Esophagus muscularis mucosa (tissue), 4 donors: ENCODE results near the gene XAB2. TPM values are rescaled to one million over a fixed set of nuclear protein-coding genes. Genes with fewer than 3 reads are reported as not detected.
A peak's percentile ranks its signal among the peaks of the same experiment; 100 is the strongest.

Source experiments
- DNase-seq: peaks from one replicate; pipeline ENCODE4 v3.0.0-alpha.2; 2017; ENCODE audit errors: extremely low spot score
- H3K27ac ChIP-seq, 4 donors: fragments of 200-600 bp; sonication (generic); replicated peaks in 1 of 4; 1 replicate in 3 of 4; 2 replicates in 1 of 4; pipeline ENCODE4 v1.5.1; 2016 to 2019; ENCODE audit warnings: mild to moderate bottlenecking in 1 of 4
- H3K27me3 ChIP-seq, 4 donors: fragments of 200-600 bp; sonication (generic); one replicate each; pipeline versions ENCODE4 v1.5.1 to v1.6.0; 2016 to 2019
- H3K36me3 ChIP-seq, 4 donors: fragments of 200-600 bp; sonication (generic); one replicate each; pipeline ENCODE4 v1.5.1; 2016 to 2019
- H3K4me1 ChIP-seq, 4 donors: fragments of 200-600 bp; sonication (generic); one replicate each; pipeline ENCODE4 v1.5.1; 2016 to 2019
- H3K4me3 ChIP-seq, 4 donors: fragments of 200-600 bp; sonication (generic); 1 replicate in 2 of 4; 2 replicates in 2 of 4; pipeline ENCODE4 v1.5.1; 2016 to 2019; ENCODE audit warnings: mild to moderate bottlenecking in 4 of 4, moderate library complexity in 1 of 4
- H3K9me3 ChIP-seq, 4 donors: fragments of 200-600 bp; sonication (generic); 1 replicate in 3 of 4; 2 replicates in 1 of 4; pipeline ENCODE4 v1.5.1; 2016 to 2019
- EP300 ChIP-seq: sonication (generic); formaldehyde crosslinking; IDR thresholded peaks from one replicate; pipeline ENCODE4 v1.6.1; 2017; ENCODE audit warnings: antibody characterized with exemption
- POLR2A ChIP-seq: fragments of 450-650 bp; IDR thresholded peaks from one replicate; pipeline ENCODE4 v1.6.1; 2017; ENCODE audit warnings: antibody characterized with exemption, moderate library complexity, mild to moderate bottlenecking, low read depth
- POLR2AphosphoS5 ChIP-seq, 2 donors: sonication (generic); formaldehyde crosslinking; IDR thresholded peaks; one replicate each; pipeline ENCODE4 v1.6.1; 2017; ENCODE audit warnings: antibody characterized with exemption in 2 of 2
- WGBS: methylation state at CpG from one replicate; pipeline ENCODE4 v1.1.5; 2018; 5-methylcytosine and 5-hydroxymethylcytosine counted together
- intact Hi-C: fragments of 100-400 bp; cut with DNase I; formaldehyde crosslinking; loops from one replicate; pipeline ENCODE4 v1.15.1; 2023
- total RNA-seq, 4 donors: library from RNA; depleted of rRNA; stranded (reverse); fragments of >200 nt; gene quantifications; one replicate each; pipeline versions ENCODE4 v1.1.0 to v1.2.1, GENCODE V29; 2016
- TF ChIP-seq, protein P1 (sequence below), 3 experiments: fragments of 200-600 bp in 2 of 3; fragments of 450-650 bp in 1 of 3; sonication (generic) in 2 of 3; IDR thresholded peaks; one replicate each; pipeline ENCODE4 v1.5.1; 2017 to 2019; ENCODE audit warnings: antibody characterized with exemption in 3 of 3, mild to moderate bottlenecking in 2 of 3, moderate library complexity in 1 of 3

Gene XAB2
- total RNA-seq, 4 donors from 2014 or later = 32.0 to 56.2 (median 44.5) TPM

DNA sequence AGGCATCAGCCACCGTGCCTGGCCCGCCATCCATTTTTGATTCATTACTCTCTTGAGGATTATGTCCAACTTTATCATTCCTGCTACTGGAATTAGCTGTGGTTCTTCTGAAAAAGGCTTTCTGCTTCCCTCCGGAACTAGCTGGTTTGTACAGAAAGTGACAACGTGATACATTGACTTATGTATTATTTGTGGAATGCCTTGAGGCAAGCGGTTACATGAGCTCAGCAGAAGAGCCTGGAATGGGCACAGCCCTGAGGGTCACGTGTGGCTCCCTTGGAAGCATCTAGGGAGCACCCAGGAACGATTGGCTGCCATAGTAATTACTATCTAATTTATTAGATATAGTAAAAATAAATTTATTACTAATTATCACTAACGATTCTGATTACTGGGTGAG lies 25.1 kb upstream of the XAB2 start:
- Histone ChIP-seq H3K27ac (no peak overlapping the region), H3K9me3 (no peaks in the 10 kb centered on the region), H3K27me3 (peaks cover 0 to 31% (median 0%) of the 10 kb centered on the region in 4 donors), H3K4me1 (peaks cover 0 to 8% (median 6%) of the 10 kb centered on the region in 4 donors), H3K4me3 (no peak overlapping the region), H3K36me3 (no peaks in the 10 kb centered on the region)
- TF ChIP-seq EP300 (no peak), POLR2AphosphoS5 (IDR thresholded peaks at IDR 0.05) (no peak), POLR2A (no peak)
- TF ChIP-seq, protein P1, sequence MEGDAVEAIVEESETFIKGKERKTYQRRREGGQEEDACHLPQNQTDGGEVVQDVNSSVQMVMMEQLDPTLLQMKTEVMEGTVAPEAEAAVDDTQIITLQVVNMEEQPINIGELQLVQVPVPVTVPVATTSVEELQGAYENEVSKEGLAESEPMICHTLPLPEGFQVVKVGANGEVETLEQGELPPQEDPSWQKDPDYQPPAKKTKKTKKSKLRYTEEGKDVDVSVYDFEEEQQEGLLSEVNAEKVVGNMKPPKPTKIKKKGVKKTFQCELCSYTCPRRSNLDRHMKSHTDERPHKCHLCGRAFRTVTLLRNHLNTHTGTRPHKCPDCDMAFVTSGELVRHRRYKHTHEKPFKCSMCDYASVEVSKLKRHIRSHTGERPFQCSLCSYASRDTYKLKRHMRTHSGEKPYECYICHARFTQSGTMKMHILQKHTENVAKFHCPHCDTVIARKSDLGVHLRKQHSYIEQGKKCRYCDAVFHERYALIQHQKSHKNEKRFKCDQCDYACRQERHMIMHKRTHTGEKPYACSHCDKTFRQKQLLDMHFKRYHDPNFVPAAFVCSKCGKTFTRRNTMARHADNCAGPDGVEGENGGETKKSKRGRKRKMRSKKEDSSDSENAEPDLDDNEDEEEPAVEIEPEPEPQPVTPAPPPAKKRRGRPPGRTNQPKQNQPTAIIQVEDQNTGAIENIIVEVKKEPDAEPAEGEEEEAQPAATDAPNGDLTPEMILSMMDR (IDR thresholded peaks at IDR 0.05) = no peak
- 54% methylated on average over 7 of the region's 8 CpGs for WGBS
- DNase-seq = no peak
- intact Hi-C loops = no loop called here

DNA sequence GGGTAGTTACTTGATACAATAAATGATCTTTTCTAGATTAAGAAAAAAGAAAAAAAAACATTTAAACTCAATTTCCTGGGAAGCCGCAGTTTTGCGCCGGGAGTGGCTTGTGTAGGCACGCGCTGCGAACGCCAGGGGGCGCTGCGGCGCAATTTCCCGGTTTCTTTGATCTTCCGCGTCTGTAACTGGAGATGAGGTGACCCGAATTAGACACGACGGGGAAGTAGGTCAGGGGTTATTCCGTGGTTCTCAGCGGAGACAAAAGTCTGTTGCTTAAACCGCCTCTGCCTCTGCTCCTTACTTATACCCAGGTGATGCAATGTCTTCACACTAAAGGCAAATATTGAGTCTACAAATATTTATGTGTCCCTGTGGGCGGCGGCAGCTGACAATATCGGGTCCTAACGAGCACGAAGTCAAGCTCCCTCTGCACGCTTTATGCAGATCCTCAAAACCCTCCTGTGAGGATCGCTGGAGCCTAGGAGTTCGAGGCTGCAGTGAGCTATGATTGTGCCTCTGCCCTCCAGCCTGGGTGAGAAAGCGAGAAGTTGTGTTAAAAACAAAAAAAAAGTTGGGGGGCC lies 22.8 kb upstream of the XAB2 start:
- peaks cover 0 to 44% (median 0%) of the 10 kb centered on the region in 4 donors for H3K27me3 ChIP-seq
- peaks cover 0 to 8% (median 6%) of the 10 kb centered on the region in 4 donors for H3K4me1 ChIP-seq
- intact Hi-C loops = loop anchor here (1.0 to 2.0 kb wide), 2 partner anchors 29 to 145 kb away; no protein-coding TSS in a partner anchor
- peak; percentile 97 for DNase-seq
- no peak for TF ChIP-seq EP300
- TF ChIP-seq, protein P1 (IDR thresholded peaks at IDR 0.05) = peak in 2 of 3 experiments; percentile 95 to 98
- peak in 1 of 2 donors; percentile 56 for TF ChIP-seq POLR2AphosphoS5 (IDR thresholded peaks at IDR 0.05)
- WGBS = 6% methylated on average over 28 of the region's 28 CpGs
- no peaks in the 10 kb centered on the region for H3K36me3 ChIP-seq
- peak overlapping the region; percentile 25 to 39 (median 28) for H3K4me3 ChIP-seq
- no peaks in the 10 kb centered on the region for H3K9me3 ChIP-seq
- no peak overlapping the region for H3K27ac ChIP-seq

DNA sequence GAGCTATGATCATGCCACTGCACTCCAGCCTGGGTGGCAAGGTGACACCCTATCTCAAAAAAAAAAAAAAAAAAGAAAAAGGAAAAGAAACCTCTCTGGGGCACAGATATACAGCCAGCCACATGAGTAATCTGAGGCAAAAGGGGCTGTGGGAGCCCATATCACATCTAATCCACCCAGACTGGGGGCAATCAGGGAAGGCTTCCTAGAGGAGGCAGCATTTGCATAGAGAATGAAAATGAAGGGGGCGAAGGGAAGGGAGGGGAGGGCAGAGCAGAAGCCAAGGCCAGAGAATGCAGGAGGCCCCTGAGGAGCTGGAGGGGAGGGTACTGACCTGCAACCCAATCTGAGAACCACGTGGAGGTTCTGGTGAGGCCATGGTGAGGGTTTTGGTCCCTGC lies 20.8 kb upstream of the XAB2 start:
- Histone ChIP-seq H3K36me3 (no peaks in the 10 kb centered on the region), H3K9me3 (no peaks in the 10 kb centered on the region), H3K27me3 (peaks cover 0 to 62% (median under 1%) of the 10 kb centered on the region in 4 donors), H3K27ac (no peak overlapping the region), H3K4me1 (peaks cover 0 to 8% (median 6%) of the 10 kb centered on the region in 4 donors), H3K4me3 (no peak overlapping the region)
- TF ChIP-seq EP300 = no peak
- TF ChIP-seq POLR2AphosphoS5 (IDR thresholded peaks at IDR 0.05) = no peak
- TF ChIP-seq, protein P1 (IDR thresholded peaks at IDR 0.05) = no peak
- no peak for TF ChIP-seq POLR2A
- intact Hi-C loops = no loop called here
- WGBS = 38% methylated on average over 2 of the region's 2 CpGs
- DNase-seq = no peak

DNA sequence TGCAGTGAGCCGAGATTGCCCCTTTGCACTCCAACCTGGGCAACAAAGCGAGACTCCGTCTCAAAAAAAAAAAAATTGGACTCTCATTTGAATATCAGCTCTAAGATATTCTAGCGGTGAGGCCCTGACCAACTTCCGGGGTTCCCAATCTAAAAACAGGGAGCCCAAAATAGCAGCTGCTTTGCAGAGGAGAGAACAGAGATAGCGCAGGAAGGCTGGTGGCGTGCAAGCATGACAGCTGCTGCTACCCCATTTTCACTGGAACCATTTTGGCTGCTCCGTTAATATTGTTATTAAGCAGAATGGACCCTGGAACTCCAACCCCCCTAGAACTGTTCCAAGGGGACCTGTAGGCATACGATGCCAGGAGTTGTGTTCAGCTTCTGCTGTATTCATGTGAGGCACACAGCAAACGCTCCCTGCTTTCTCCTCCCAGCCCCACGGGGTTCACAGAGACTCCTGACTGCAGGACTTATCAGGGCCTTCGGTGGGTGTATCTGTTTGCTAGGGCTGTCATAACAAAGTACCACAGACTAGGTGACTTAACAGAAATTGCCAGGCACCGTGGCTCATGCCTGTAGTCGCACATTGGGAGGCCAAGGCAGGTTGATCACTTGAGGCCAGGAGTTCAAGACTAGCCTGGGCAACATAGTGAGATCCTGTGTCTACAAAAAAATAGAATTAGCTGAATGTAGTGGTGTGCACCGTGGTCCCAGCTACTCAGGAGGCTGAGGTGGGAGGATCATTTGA lies 19.1 kb upstream of the XAB2 start:
- Histone ChIP-seq H3K4me1 (peaks cover 0 to 8% (median 6%) of the 10 kb centered on the region in 4 donors), H3K4me3 (no peak overlapping the region), H3K9me3 (no peaks in the 10 kb centered on the region), H3K27me3 (peaks cover 0 to 77% (median 2%) of the 10 kb centered on the region in 4 donors), H3K36me3 (no peaks in the 10 kb centered on the region), H3K27ac (no peak overlapping the region)
- no peak for TF ChIP-seq EP300
- TF ChIP-seq POLR2AphosphoS5 (IDR thresholded peaks at IDR 0.05) = no peak
- no peak for TF ChIP-seq POLR2A
- DNase-seq = no peak
- WGBS = 82% methylated on average over 11 of the region's 15 CpGs
- intact Hi-C loops = no loop called here

DNA sequence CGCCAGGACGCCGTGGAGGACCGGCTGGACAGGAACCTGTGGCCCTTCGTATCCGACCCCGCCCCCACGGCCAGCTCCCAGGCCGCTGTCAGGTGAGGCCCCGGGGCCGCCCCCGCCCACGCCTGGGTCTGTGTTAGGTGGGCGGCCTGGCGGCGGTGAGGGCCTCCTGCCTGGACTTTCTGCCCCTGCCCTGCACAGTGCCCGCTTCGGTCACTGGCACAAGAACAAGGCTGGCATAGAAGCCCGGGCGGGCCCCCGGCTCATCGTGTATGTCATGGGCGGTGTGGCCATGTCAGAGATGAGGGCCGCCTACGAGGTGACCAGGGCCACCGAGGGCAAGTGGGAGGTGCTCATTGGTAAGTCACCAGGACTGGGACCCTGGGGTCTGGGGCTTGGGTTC lies 17.8 kb upstream of the XAB2 start:
- intact Hi-C loops = no loop called here
- no peaks in the 10 kb centered on the region for H3K36me3 ChIP-seq
- TF ChIP-seq POLR2AphosphoS5 (IDR thresholded peaks at IDR 0.05) = no peak
- TF ChIP-seq, protein P1 (IDR thresholded peaks at IDR 0.05) = no peak
- TF ChIP-seq POLR2A = no peak
- no peak for TF ChIP-seq EP300

More for the DNA sequence above, 17.8 kb upstream of the XAB2 start:
- Histone ChIP-seq H3K27ac (no peak overlapping the region), H3K4me3 (no peak overlapping the region), H3K27me3 (peaks cover 0 to 84% (median 2%) of the 10 kb centered on the region in 4 donors), H3K4me1 (peaks cover 0 to 5% (median 2%) of the 10 kb centered on the region in 4 donors), H3K9me3 (no peaks in the 10 kb centered on the region)
- no CpG with 5 or more reads among the region's 26 CpGs for WGBS
- no peak for DNase-seq
